OCI-LY3 (cell line): ENCODE measurements around the gene PADI3.

Source experiments
- EZH2phosphoT487 ChIP-seq: fragments of 200-600 bp; shearing (Covaris generic); IDR thresholded peaks from 2 replicates; pipeline ENCODE4 v1.6.1; 2018; ENCODE audit warnings: antibody characterized with exemption, mixed run types, low read depth
- TF ChIP-seq, protein P1 (sequence below): fragments of 200-600, 300-600 bp; sonication (generic); IDR thresholded peaks from 2 replicates; pipeline ENCODE4 v1.5.1; 2014; ENCODE audit warnings: antibody characterized with exemption, low read length, low read depth

GRCh38 chr1:17246971-17247370 is 1.9 kb upstream of the PADI3 start:
- TF ChIP-seq, protein P1, sequence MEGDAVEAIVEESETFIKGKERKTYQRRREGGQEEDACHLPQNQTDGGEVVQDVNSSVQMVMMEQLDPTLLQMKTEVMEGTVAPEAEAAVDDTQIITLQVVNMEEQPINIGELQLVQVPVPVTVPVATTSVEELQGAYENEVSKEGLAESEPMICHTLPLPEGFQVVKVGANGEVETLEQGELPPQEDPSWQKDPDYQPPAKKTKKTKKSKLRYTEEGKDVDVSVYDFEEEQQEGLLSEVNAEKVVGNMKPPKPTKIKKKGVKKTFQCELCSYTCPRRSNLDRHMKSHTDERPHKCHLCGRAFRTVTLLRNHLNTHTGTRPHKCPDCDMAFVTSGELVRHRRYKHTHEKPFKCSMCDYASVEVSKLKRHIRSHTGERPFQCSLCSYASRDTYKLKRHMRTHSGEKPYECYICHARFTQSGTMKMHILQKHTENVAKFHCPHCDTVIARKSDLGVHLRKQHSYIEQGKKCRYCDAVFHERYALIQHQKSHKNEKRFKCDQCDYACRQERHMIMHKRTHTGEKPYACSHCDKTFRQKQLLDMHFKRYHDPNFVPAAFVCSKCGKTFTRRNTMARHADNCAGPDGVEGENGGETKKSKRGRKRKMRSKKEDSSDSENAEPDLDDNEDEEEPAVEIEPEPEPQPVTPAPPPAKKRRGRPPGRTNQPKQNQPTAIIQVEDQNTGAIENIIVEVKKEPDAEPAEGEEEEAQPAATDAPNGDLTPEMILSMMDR: no peak
- no peak for TF ChIP-seq EZH2phosphoT487
